SU-DHL-6 (cell line): ENCODE data around the gene LRRC1.

Source experiments
- H2AFZ ChIP-seq: fragments of 200-600 bp; sonication (generic); 2 replicates; pipeline ENCODE4 v1.6.1; 2014; ENCODE audit warnings: low read depth, mild to moderate bottlenecking, moderate library complexity, mixed read lengths, antibody characterized with exemption, low read length; ENCODE audit not compliant: severe bottlenecking
- H3F3A ChIP-seq: fragments of 200-600 bp; shearing (Covaris generic); 2 replicates; pipeline ENCODE4 v1.6.0; 2016; ENCODE audit warnings: antibody characterized with exemption, mild to moderate bottlenecking; ENCODE audit not compliant: insufficient read depth
- H3K27ac ChIP-seq: fragments of 200-600 bp; sonication (generic); 2 replicates; pipeline ENCODE4 v1.5.1; 2016; ENCODE audit warnings: low read depth, mild to moderate bottlenecking, low read length, moderate library complexity, mixed read lengths
- H3K27me3 ChIP-seq: fragments of 200-600 bp; sonication (generic), shearing (Covaris generic); 2 replicates; pipeline ENCODE4 v1.6.0; 2014; ENCODE audit warnings: mild to moderate bottlenecking, low read length
- H3K36me3 ChIP-seq: fragments of 200-600 bp; sonication (generic); 2 replicates; pipeline ENCODE4 v1.6.1; 2014; ENCODE audit warnings: mild to moderate bottlenecking, low read length, mixed read lengths
- H3K4me2 ChIP-seq: fragments of 300-600, 200-600 bp; shearing (Covaris generic), sonication (generic); 2 replicates; pipeline ENCODE4 v1.6.0; 2014; ENCODE audit warnings: low read length, low read depth, mild to moderate bottlenecking; ENCODE audit not compliant: poor library complexity, severe bottlenecking
- H3K4me3 ChIP-seq: fragments of 200-600 bp; sonication (generic); 2 replicates; pipeline ENCODE4 v1.5.1; 2014; ENCODE audit warnings: antibody characterized with exemption, low read length, mild to moderate bottlenecking, mixed read lengths; ENCODE audit not compliant: insufficient read depth, poor library complexity, severe bottlenecking
- H3K79me2 ChIP-seq: fragments of 200-600 bp; sonication (generic); 2 replicates; pipeline ENCODE4 v1.6.1; 2014; ENCODE audit warnings: mild to moderate bottlenecking, low read length, moderate library complexity; ENCODE audit not compliant: insufficient read depth
- H3K9ac ChIP-seq: fragments of 200-600 bp; sonication (generic); 2 replicates; pipeline ENCODE4 v1.7.0; 2014; ENCODE audit warnings: mild to moderate bottlenecking, low read length
- H3K9me2 ChIP-seq: fragments of 200-600 bp; sonication (generic); replicated peaks from 2 replicates; pipeline ENCODE4 v1.6.1; 2014; ENCODE audit warnings: low read length; ENCODE audit not compliant: insufficient read depth
- H3K9me3 ChIP-seq: fragments of 200-600 bp; sonication (generic); 2 replicates; pipeline ENCODE4 v1.6.1; 2014; ENCODE audit warnings: low read length, mixed read lengths; ENCODE audit not compliant: insufficient read depth
- H4K20me1 ChIP-seq: fragments of 200-600 bp; sonication (generic); 2 replicates; pipeline ENCODE4 v1.6.1; 2014; ENCODE audit warnings: low read depth, mild to moderate bottlenecking, antibody characterized with exemption, low read length, moderate library complexity, mixed read lengths
- CTCF ChIP-seq: fragments of 200-600 bp; sonication (generic); IDR thresholded peaks from one replicate; pipeline ENCODE4 v1.5.1; 2017; ENCODE audit warnings: antibody characterized with exemption, mild to moderate bottlenecking, low read length, moderate library complexity; ENCODE audit not compliant: insufficient read depth, poor library complexity, severe bottlenecking
- EZH2phosphoT487 ChIP-seq: fragments of 200-600 bp; sonication (generic), shearing (Covaris generic); conservative IDR thresholded peaks from 2 replicates; pipeline ENCODE4 v1.6.1; 2018; ENCODE audit warnings: mild to moderate bottlenecking, antibody characterized with exemption, low read length, moderate library complexity, mixed read lengths

LRRC1 gene

GRCh38 chr6:53822401-53823125 is 27.8 kb downstream of the LRRC1 start:
- Histone ChIP-seq H3K27ac (no peak overlapping the region), H3K9me2 (no peaks in the 10 kb centered on the region), H3K9ac (no peak overlapping the region), H3K27me3 (no peaks in the 10 kb centered on the region), H4K20me1 (peaks cover 22% of the 10 kb centered on the region), H2AFZ (no peak overlapping the region), H3K36me3 (no peaks in the 10 kb centered on the region), H3K4me3 (no peak overlapping the region), H3F3A (no peaks in the 10 kb centered on the region), H3K79me2 (no peaks in the 10 kb centered on the region; the same call in 1 of the 2 replicates), H3K4me2 (no peak overlapping the region), H3K9me3 (no peaks in the 10 kb centered on the region)
- TF ChIP-seq CTCF, result no peak
- no peak for TF ChIP-seq EZH2phosphoT487

GRCh38 chr6:53824714-53825113 is 29.9 kb downstream of the LRRC1 start:
- H3K79me2 ChIP-seq, result 0 out of 2 replicates have a peak, but pooled peaks cover 7% of the 10 kb centered on the region
- H4K20me1 ChIP-seq, result peaks cover 11% of the 10 kb centered on the region
- H3K4me3 ChIP-seq, result no peak overlapping the region
- H3K9ac ChIP-seq, result no peak overlapping the region
- H3K9me3 ChIP-seq, result no peaks in the 10 kb centered on the region
- H3K4me2 ChIP-seq, result no peak overlapping the region
- H3K36me3 ChIP-seq, result no peaks in the 10 kb centered on the region
- no peak for TF ChIP-seq CTCF
- TF ChIP-seq EZH2phosphoT487, result no peak
- H3F3A ChIP-seq, result no peaks in the 10 kb centered on the region
- H2AFZ ChIP-seq, result no peak overlapping the region
- H3K9me2 ChIP-seq, result no peaks in the 10 kb centered on the region
- no peaks in the 10 kb centered on the region for H3K27me3 ChIP-seq
- no peak overlapping the region for H3K27ac ChIP-seq

GRCh38 chr6:53825532-53826321 is 30.9 kb downstream of the LRRC1 start:
- 0 out of 2 replicates have a peak, but pooled peaks cover 13% of the 10 kb centered on the region for H3K79me2 ChIP-seq
- TF ChIP-seq CTCF (no peak), EZH2phosphoT487 (no peak)

More at GRCh38 chr6:53825532-53826321, 30.9 kb downstream of the LRRC1 start:
- Histone ChIP-seq H3K36me3 (no peaks in the 10 kb centered on the region), H3K9me3 (no peaks in the 10 kb centered on the region), H3K4me2 (no peak overlapping the region), H3K4me3 (no peak overlapping the region), H2AFZ (no peak overlapping the region), H3K27ac (no peak overlapping the region), H3F3A (no peaks in the 10 kb centered on the region), H3K27me3 (no peaks in the 10 kb centered on the region), H4K20me1 (peaks cover 17% of the 10 kb centered on the region), H3K9me2 (no peaks in the 10 kb centered on the region), H3K9ac (no peak overlapping the region)
